ENCODE results near the gene WDR73. TPM values are rescaled to one million over a fixed set of nuclear protein-coding genes. Genes with fewer than 3 reads are reported as not detected.

The WDR73 gene
- total RNA-seq, 1 experiment from 2014 or later = 42.4 TPM

DNA sequence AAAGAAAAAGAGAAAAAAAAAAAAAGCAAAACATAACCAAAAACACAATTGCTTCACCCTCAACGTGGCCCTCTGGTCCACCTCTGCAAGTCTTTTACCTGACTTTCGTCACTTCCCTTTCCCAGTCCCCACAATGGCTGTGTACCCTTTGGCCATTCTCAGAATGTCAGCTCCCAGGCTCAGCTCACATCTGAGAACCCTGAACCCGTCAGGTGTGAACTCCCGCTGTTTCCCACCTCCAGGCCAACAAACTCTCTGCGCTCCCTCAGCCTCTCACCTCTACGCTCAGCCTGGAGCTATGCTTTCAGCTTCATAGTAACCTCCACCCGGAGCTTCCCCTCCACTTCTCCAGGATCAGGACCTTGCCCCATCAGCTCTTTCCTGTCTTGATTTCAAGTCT is 29.7 kb downstream of the WDR73 start:
- Histone ChIP-seq H3K27me3 (replicated peaks; ENCODE audit: insufficient read depth, low read depth, low read length, poor library complexity) (no peaks in the 10 kb centered on the region), H3K4me1 (ENCODE audit: insufficient read depth, low read length, poor library complexity, severe bottlenecking) (no peaks in the 10 kb centered on the region), H3K4me3 (ENCODE audit: low read depth, low read length, poor library complexity, severe bottlenecking) (no peak overlapping the region), H3K9me3 (ENCODE audit: low read depth, low read length, poor library complexity, severe bottlenecking) (peaks cover 35% of the 10 kb centered on the region), H3K27ac (ENCODE audit: low read depth, low read length, poor library complexity, severe bottlenecking) (no peak overlapping the region), H3K36me3 (ENCODE audit: insufficient read depth, low read length, poor library complexity, severe bottlenecking) (peaks cover 31% of the 10 kb centered on the region)
- no peak for TF ChIP-seq EZH2 (IDR thresholded peaks at IDR 0.05; ENCODE audit: borderline replicate concordance, low read depth, low read length, poor library complexity, severe bottlenecking)
- TF ChIP-seq, protein P1, sequence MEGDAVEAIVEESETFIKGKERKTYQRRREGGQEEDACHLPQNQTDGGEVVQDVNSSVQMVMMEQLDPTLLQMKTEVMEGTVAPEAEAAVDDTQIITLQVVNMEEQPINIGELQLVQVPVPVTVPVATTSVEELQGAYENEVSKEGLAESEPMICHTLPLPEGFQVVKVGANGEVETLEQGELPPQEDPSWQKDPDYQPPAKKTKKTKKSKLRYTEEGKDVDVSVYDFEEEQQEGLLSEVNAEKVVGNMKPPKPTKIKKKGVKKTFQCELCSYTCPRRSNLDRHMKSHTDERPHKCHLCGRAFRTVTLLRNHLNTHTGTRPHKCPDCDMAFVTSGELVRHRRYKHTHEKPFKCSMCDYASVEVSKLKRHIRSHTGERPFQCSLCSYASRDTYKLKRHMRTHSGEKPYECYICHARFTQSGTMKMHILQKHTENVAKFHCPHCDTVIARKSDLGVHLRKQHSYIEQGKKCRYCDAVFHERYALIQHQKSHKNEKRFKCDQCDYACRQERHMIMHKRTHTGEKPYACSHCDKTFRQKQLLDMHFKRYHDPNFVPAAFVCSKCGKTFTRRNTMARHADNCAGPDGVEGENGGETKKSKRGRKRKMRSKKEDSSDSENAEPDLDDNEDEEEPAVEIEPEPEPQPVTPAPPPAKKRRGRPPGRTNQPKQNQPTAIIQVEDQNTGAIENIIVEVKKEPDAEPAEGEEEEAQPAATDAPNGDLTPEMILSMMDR (conservative IDR thresholded peaks at IDR 0.05; ENCODE audit: low read depth, low read length) = no peak
- ChIA-PET CTCF (interaction anchor here (0.6 to 0.7 kb wide), 3 partner anchors 37 to 197 kb away, joined by 3 to 7 read pairs (median 5); no protein-coding TSS in a partner anchor), POLR2A (ENCODE audit: low non-redundant PET) (no interaction called here)
- no TSS peak for BruUV-seq (replicated peaks)
- intact Hi-C loops (cut with micrococcal nuclease; ENCODE audit: unreplicated experiment) = no loop called here
- DNase-seq (ENCODE audit: low spot score) = no peak

DNA sequence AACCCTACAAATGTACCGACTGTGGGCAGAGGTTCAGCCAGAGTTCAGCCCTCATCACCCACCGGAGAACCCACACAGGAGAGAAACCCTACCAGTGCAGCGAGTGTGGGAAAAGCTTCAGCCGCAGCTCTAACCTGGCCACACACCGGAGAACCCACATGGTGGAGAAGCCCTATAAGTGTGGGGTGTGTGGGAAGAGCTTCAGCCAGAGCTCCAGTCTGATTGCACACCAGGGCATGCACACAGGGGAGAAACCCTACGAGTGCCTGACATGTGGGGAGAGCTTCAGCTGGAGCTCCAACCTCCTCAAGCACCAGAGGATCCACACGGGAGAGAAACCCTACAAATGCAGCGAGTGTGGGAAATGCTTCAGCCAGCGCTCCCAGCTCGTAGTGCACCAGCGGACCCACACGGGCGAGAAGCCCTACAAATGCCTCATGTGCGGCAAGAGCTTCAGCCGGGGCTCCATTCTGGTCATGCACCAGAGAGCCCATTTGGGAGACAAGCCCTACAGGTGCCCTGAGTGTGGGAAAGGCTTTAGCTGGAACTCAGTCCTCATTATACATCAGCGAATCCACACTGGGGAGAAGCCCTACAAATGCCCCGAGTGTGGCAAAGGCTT is 32.6 kb downstream of the WDR73 start:
- H3K36me3 ChIP-seq (ENCODE audit: insufficient read depth, low read length, poor library complexity, severe bottlenecking) = peaks cover 31% of the 10 kb centered on the region
- intact Hi-C loops (cut with micrococcal nuclease; ENCODE audit: unreplicated experiment) = no loop called here
- H3K4me3 ChIP-seq (ENCODE audit: low read depth, low read length, poor library complexity, severe bottlenecking) = no peak overlapping the region
- no peak overlapping the region for H3K27ac ChIP-seq (ENCODE audit: low read depth, low read length, poor library complexity, severe bottlenecking)
- ChIA-PET CTCF (interaction anchor here (1.0 kb wide), 1 partner anchor 21 kb away, joined by 3 read pairs; the partner anchor contains the start of gene ZSCAN2), POLR2A (ENCODE audit: low non-redundant PET) (no interaction called here)
- no TSS peak for BruUV-seq (replicated peaks)
- H3K4me1 ChIP-seq (ENCODE audit: insufficient read depth, low read length, poor library complexity, severe bottlenecking) = no peaks in the 10 kb centered on the region
- no peak for TF ChIP-seq EZH2 (IDR thresholded peaks at IDR 0.05; ENCODE audit: borderline replicate concordance, low read depth, low read length, poor library complexity, severe bottlenecking)
- TF ChIP-seq, protein P1 (conservative IDR thresholded peaks at IDR 0.05; ENCODE audit: low read depth, low read length) = no peak
- DNase-seq (ENCODE audit: low spot score) = no peak
- H3K27me3 ChIP-seq (replicated peaks; ENCODE audit: insufficient read depth, low read depth, low read length, poor library complexity) = no peaks in the 10 kb centered on the region
- H3K9me3 ChIP-seq (ENCODE audit: low read depth, low read length, poor library complexity, severe bottlenecking) = peaks cover 35% of the 10 kb centered on the region

DNA sequence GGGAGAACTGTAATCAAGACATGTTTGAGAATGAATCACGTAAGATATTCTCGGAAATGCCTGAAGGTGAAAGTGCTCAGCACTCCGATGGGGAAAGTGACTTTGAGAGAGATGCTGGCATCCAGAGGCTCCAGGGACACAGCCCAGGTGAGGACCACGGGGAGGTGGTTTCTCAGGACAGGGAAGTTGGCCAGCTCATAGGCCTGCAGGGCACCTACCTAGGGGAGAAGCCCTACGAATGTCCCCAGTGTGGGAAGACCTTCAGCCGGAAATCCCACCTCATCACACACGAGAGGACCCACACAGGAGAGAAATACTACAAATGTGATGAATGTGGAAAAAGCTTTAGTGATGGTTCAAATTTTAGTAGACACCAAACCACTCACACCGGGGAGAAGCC is 33.5 kb downstream of the WDR73 start:
- Histone ChIP-seq H3K27me3 (replicated peaks; ENCODE audit: insufficient read depth, low read depth, low read length, poor library complexity) (no peaks in the 10 kb centered on the region), H3K4me1 (ENCODE audit: insufficient read depth, low read length, poor library complexity, severe bottlenecking) (no peaks in the 10 kb centered on the region), H3K27ac (ENCODE audit: low read depth, low read length, poor library complexity, severe bottlenecking) (no peak overlapping the region), H3K9me3 (ENCODE audit: low read depth, low read length, poor library complexity, severe bottlenecking) (peaks cover 35% of the 10 kb centered on the region), H3K4me3 (ENCODE audit: low read depth, low read length, poor library complexity, severe bottlenecking) (no peak overlapping the region), H3K36me3 (ENCODE audit: insufficient read depth, low read length, poor library complexity, severe bottlenecking) (peaks cover 31% of the 10 kb centered on the region)
- TF ChIP-seq EZH2 (IDR thresholded peaks at IDR 0.05; ENCODE audit: borderline replicate concordance, low read depth, low read length, poor library complexity, severe bottlenecking) = no peak
- TF ChIP-seq, protein P1 (conservative IDR thresholded peaks at IDR 0.05; ENCODE audit: low read depth, low read length) = no peak
- no TSS peak for BruUV-seq (replicated peaks)
- POLR2A ChIA-PET (ENCODE audit: low non-redundant PET) = no interaction called here
- no peak for DNase-seq (ENCODE audit: low spot score)
- CTCF ChIA-PET = no interaction called here
- intact Hi-C loops (cut with micrococcal nuclease; ENCODE audit: unreplicated experiment) = no loop called here
